GM19324 (cell line): ENCODE data around the gene LSR.

Source experiments
- ATAC-seq: cut with Tn5 transposase; IDR thresholded peaks from one replicate; pipeline ENCODE4 v1.9.1; 2021; ENCODE audit warnings: mild to moderate bottlenecking, moderate library complexity; ENCODE audit not compliant: unreplicated experiment, low FRiP score

LSR gene

GRCh38 chr19:35266520-35267352 is 17.9 kb downstream of the LSR start:
- no peak for ATAC-seq

GRCh38 chr19:35267353-35267817 is 18.6 kb downstream of the LSR start:
- no peak for ATAC-seq

- ATAC-seq: peak; percentile 58
Measured at GRCh38 chr19:35267818-35268535, 19.2 kb downstream of the LSR start.

- ATAC-seq: peak; percentile 28
Measured at GRCh38 chr19:35268536-35269437, 20.0 kb downstream of the LSR start, which contains the start of gene USF2. USF2 (plus strand) TSS chr19:35268962; CDS start chr19:35269102, 140 bp downstream.

GRCh38 chr19:35269438-35270117 is 20.8 kb downstream of the LSR start:
- peak; percentile 54 for ATAC-seq

GRCh38 chr19:35270381-35270811 is 21.6 kb downstream of the LSR start:
- ATAC-seq: no peak

GRCh38 chr19:35271546-35271945 is 22.7 kb downstream of the LSR start:
- ATAC-seq: no peak

GRCh38 chr19:35272122-35272719 is 23.4 kb downstream of the LSR start:
- no peak for ATAC-seq

DNA sequence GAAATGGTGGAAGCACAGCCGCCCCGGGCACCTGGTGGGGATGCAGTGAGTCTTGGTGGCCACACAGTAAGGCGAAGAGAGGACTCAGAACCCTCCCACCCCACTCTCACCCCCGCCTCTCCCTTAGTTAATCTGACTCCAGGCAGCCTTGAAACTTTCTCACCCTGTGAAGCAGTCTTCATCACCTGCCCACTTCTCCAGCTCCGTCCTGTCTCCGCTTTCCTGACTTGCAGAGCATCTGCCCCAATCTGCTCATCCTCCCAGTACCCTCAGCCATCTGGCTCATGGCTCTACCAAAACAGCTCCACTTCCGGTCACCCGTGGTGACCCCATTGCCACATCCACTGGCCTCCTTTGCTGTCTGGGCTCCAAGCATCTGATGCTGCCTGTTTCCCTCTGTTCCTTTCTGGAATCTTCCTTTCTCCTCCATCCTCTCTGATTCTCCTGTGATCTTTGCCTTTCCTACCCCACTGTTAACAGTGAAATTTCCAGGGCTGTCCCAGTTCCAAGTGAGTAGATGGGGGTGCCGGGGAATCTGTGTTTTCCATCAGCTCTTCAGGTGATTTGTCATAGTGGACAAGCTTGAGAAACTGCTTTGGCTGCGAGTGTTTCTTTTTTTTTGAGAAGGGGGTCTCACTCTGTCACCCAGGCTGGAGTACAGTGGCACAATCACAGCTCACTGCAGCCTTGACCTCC is 24.3 kb downstream of the LSR start:
- no peak for ATAC-seq

GRCh38 chr19:35273686-35274259 is 25.0 kb downstream of the LSR start:
- ATAC-seq: no peak

DNA sequence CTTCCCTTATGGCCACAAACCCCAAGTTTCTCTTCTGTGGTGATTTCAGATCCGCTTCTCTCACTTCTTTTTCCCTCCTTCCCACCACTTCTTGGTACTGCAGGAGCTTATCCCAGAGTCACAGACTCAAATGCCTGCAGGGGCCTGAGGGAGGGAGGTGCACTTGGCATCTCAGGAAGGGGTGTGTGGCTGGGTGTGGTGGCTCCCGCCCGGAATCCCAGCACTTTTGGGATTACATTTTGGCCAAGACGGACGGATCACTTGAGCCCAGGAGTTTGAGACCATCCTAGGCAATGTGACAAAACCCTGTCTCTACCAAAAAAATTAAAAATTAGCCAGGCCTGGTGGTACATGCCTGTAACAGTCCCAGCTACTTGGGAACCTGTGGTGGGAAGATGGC is 25.5 kb downstream of the LSR start:
- no peak for ATAC-seq

DNA sequence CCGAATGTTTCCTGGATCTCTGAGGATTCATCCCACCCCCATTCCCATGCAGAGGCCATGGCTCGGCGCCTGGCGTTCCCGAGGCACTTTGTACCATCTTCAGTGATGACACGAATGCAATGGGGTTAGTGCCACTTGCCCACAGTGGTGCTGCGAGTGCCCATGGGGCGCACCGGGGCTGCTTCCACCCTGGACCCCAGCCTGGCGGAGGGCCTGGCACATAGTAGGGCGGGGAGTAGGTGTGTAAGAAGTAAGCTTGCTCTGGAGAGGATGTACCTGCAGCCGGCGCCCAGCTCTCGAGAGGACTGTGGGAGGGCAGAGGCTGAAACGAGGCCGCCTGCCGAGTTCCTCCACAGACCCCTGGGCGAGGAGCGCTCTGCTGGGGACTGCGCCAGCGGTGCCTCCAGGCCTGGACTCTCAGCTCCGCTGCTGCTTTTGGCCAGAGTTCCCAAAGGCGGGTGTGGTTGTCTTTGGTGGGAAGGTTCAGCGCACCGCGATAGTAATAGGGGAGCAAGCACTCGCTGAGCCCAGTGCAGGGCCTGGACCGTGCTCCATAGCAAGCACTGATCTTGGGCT is 28.0 kb downstream of the LSR start:
- no peak for ATAC-seq

DNA sequence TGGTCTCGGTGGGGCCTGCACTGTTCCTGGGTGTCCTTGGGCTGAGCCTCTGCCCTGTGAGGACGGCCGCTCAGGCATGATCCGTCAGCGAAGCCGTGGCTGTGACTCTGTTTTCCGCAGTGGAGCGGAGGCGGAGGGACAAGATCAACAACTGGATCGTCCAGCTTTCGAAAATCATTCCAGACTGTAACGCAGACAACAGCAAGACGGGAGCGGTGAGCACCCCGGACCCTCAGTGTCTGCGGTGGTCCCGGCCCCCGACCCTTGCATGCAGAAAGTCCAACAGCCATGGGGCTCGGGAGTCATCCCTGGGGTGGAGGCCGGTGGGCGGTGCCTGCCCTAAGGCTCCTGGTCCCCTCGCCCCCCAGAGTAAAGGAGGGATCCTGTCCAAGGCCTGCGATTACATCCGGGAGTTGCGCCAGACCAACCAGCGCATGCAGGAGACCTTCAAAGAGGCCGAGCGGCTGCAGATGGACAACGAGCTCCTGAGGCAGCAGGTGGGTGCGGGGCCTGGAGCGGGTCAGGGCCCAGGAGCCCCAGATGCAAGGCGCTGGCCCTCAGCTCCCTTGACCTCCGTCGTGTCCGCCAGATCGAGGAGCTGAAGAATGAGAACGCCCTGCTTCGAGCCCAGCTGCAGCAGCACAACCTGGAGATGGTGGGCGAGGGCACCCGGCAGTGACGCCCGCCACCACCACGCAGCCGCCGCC is 29.9 kb downstream of the LSR start:
- no peak for ATAC-seq

GRCh38 chr19:35279374-35279773 is 30.6 kb downstream of the LSR start:
- ATAC-seq: no peak

GRCh38 chr19:35279985-35280821 is 31.4 kb downstream of the LSR start:
- no peak for ATAC-seq

DNA sequence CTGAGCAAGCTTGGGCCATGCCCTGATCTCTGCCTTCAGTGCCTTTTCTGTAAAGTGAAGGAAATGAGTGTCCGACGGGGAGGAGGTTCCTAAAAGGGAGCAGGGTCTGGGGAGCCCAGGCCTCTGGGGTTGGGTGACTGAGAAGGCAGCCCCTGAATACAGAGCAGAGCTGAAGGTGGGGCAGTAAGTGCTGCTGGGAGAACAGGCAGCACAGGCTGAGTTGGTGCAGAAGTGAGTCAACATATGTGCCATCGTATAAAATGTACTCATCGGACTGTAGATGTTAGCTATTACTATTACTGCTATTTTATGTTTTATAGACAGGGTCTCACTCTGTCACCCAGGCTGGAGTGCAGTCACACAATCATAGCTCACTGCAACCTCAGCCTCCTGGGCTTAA is 32.5 kb downstream of the LSR start:
- ATAC-seq: no peak
